ENCODE measurements around the gene APPBP2.

GRCh38 chr17:60493847-60494321 is 32.2 kb downstream of the APPBP2 start:
- no peak for TF ChIP-seq CREB1 (IDR thresholded peaks at IDR 0.05; ENCODE audit: low read depth)
- TF ChIP-seq TAF1 (IDR thresholded peaks at IDR 0.05; ENCODE audit: low read depth): no peak
- no peak for TF ChIP-seq CEBPB (IDR thresholded peaks at IDR 0.05)
- TF ChIP-seq TEAD4 (IDR thresholded peaks at IDR 0.05): no peak
- no peak for TF ChIP-seq REST (IDR thresholded peaks at IDR 0.05; ENCODE audit: low read depth)
- TF ChIP-seq YY1 (IDR thresholded peaks at IDR 0.05; ENCODE audit: low read depth): no peak
- TF ChIP-seq EP300 (IDR thresholded peaks at IDR 0.05; ENCODE audit: borderline replicate concordance): no peak
- TF ChIP-seq NFIC (IDR thresholded peaks at IDR 0.05): no peak
- TF ChIP-seq EGR1 (IDR thresholded peaks at IDR 0.05): no peak
- no peak for TF ChIP-seq ZBTB7A (IDR thresholded peaks at IDR 0.05; ENCODE audit: low read depth)
